Mesendoderm (in vitro differentiated cells): ENCODE results near the gene TCAIM.

Experiments used
- DNase-seq: peaks from one replicate; pipeline ENCODE4 v3.0.0; 2013
- H2AK5ac ChIP-seq: 2 replicates; pipeline ENCODE4 v1.6.1; 2013; ENCODE audit warnings: low read length, inconsistent platforms
- H2BK120ac ChIP-seq: 2 replicates; pipeline ENCODE4 v1.6.1; 2013; ENCODE audit warnings: low read depth, mild to moderate bottlenecking, low read length, moderate library complexity, mixed read lengths
- H2BK15ac ChIP-seq: replicated peaks from 2 replicates; pipeline ENCODE4 v1.6.1; 2013; ENCODE audit warnings: low read depth, mild to moderate bottlenecking, moderate library complexity
- H2BK5ac ChIP-seq: 2 replicates; pipeline ENCODE4 v1.6.1; 2013; ENCODE audit warnings: low read length, inconsistent platforms
- H3K18ac ChIP-seq: 2 replicates; pipeline ENCODE4 v1.6.1; 2013; ENCODE audit warnings: mild to moderate bottlenecking, low read length, mixed read lengths
- H3K23ac ChIP-seq: one replicate; pipeline ENCODE4 v1.6.1; 2013; ENCODE audit warnings: low read length
- H3K27ac ChIP-seq: 2 replicates; pipeline ENCODE4 v1.5.1; 2013; ENCODE audit warnings: low read depth, mild to moderate bottlenecking, inconsistent platforms, low read length, moderate library complexity
- H3K27me3 ChIP-seq: 2 replicates; pipeline ENCODE4 v1.6.1; 2013; ENCODE audit warnings: low read length, control low read depth, mild to moderate bottlenecking, inconsistent platforms; ENCODE audit not compliant: insufficient read depth, poor library complexity
- H3K36me3 ChIP-seq: 2 replicates; pipeline ENCODE4 v1.6.1; 2013; ENCODE audit warnings: low read length, inconsistent platforms; ENCODE audit not compliant: control insufficient read depth, insufficient read depth
- H3K4ac ChIP-seq: one replicate; pipeline ENCODE4 v1.6.1; 2013; ENCODE audit warnings: low read depth, mild to moderate bottlenecking, low read length, moderate library complexity
- H3K4me1 ChIP-seq: 2 replicates; pipeline ENCODE4 v1.6.1; 2013; ENCODE audit warnings: low read depth, low read length, inconsistent platforms; ENCODE audit not compliant: control insufficient read depth
- H3K4me2 ChIP-seq: 2 replicates; pipeline ENCODE4 v1.6.1; 2013; ENCODE audit warnings: low read length
- H3K4me3 ChIP-seq: 2 replicates; pipeline ENCODE4 v1.5.1; 2013; ENCODE audit warnings: mild to moderate bottlenecking, low read length
- H3K56ac ChIP-seq: one replicate; pipeline ENCODE4 v1.6.1; 2013; ENCODE audit warnings: low read length
- H3K79me1 ChIP-seq: 2 replicates; pipeline ENCODE4 v1.6.1; 2013; ENCODE audit warnings: low read length, inconsistent platforms
- H3K79me2 ChIP-seq: 2 replicates; pipeline ENCODE4 v1.6.1; 2013; ENCODE audit warnings: mild to moderate bottlenecking, low read length; ENCODE audit not compliant: control insufficient read depth, insufficient read depth
- H3K9ac ChIP-seq: 2 replicates; pipeline ENCODE4 v1.6.1; 2013; ENCODE audit warnings: low read length, inconsistent platforms
- H4K5ac ChIP-seq: one replicate; pipeline ENCODE4 v1.6.1; 2013; ENCODE audit warnings: low read length
- H4K8ac ChIP-seq: one replicate; pipeline ENCODE4 v1.6.1; 2013; ENCODE audit warnings: low read depth, mild to moderate bottlenecking, control low read depth, low read length, moderate library complexity
- WGBS: extraction: QIAGEN DNeasy Blood & Tissue Kit; methylation state at CpG from one replicate; pipeline ENCODE4 v1.1.7; 2013; ENCODE audit warnings: low lambda C conversion rate, missing lambda C conversion rate; ENCODE audit not compliant: insufficient coverage; ENCODE audit errors: extremely low coverage; 5-methylcytosine and 5-hydroxymethylcytosine counted together

TCAIM gene

GRCh38 chr3:44451441-44451840, 112.9 kb downstream of the TCAIM start:
- H3K27me3 ChIP-seq = no peaks in the 10 kb centered on the region
- H2AK5ac ChIP-seq = no peak overlapping the region
- H3K4me3 ChIP-seq = no peak overlapping the region
- no peak overlapping the region for H3K18ac ChIP-seq
- WGBS = no CpG with 5 or more reads among the region's 3 CpGs
- H3K23ac ChIP-seq = no peak overlapping the region
- peaks cover 2% of the 10 kb centered on the region for H3K79me1 ChIP-seq
- no peak for DNase-seq
- H3K56ac ChIP-seq = no peak overlapping the region
- H3K9ac ChIP-seq = no peak overlapping the region
- no peak overlapping the region for H4K8ac ChIP-seq
- no peaks in the 10 kb centered on the region for H3K4me1 ChIP-seq
- H2BK15ac ChIP-seq = no peak overlapping the region
- H2BK120ac ChIP-seq = no peak overlapping the region
- H3K27ac ChIP-seq = no peak overlapping the region
- H3K4ac ChIP-seq = no peak overlapping the region
- H3K4me2 ChIP-seq = no peak overlapping the region
- H4K5ac ChIP-seq = no peak overlapping the region
- H2BK5ac ChIP-seq = no peak overlapping the region
- no peaks in the 10 kb centered on the region for H3K79me2 ChIP-seq
- H3K36me3 ChIP-seq = peaks cover 21% of the 10 kb centered on the region

GRCh38 chr3:44454258-44454657, 115.7 kb downstream of the TCAIM start:
- Histone ChIP-seq H2BK120ac (no peak overlapping the region), H3K56ac (no peak overlapping the region), H2BK5ac (no peak overlapping the region), H4K8ac (no peak overlapping the region), H3K36me3 (peaks cover 9% of the 10 kb centered on the region), H3K27me3 (no peaks in the 10 kb centered on the region), H3K4me3 (no peak overlapping the region), H2BK15ac (no peak overlapping the region), H3K4ac (no peak overlapping the region), H3K79me2 (no peaks in the 10 kb centered on the region), H3K9ac (no peak overlapping the region), H3K79me1 (peaks cover 3% of the 10 kb centered on the region), H4K5ac (no peak overlapping the region), H3K4me2 (no peak overlapping the region), H2AK5ac (no peak overlapping the region), H3K18ac (no peak overlapping the region), H3K27ac (no peak overlapping the region), H3K4me1 (no peaks in the 10 kb centered on the region), H3K23ac (no peak overlapping the region)
- WGBS = no CpG with 5 or more reads among the region's 4 CpGs
- DNase-seq = no peak

DNA sequence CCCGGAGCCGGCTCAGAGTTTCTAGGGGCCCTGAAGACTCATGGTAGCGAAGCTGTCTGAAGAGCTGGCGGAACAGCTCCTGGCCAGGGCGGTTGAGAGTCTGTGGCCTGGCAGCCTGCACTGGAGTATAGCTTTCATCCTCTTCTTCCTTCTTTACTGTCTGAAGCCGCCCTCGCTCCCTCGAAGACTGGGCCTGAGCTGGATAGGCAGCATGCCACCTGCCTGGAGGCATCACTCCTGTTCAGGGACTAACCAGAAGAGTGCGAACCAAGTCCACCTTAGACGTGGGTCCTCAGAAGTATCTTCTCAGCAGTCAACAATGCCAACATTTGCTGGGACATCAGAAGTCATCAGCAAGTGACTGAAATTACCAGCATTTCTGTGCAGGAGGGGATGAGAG, 116.8 kb downstream of the TCAIM start:
- Histone ChIP-seq H3K79me2 (no peaks in the 10 kb centered on the region), H2BK15ac (no peak overlapping the region), H3K9ac (no peak overlapping the region), H3K27ac (no peak overlapping the region), H3K23ac (no peak overlapping the region), H2BK120ac (no peak overlapping the region), H4K5ac (no peak overlapping the region), H3K56ac (no peak overlapping the region), H3K36me3 (peaks cover 7% of the 10 kb centered on the region), H3K4me3 (no peak overlapping the region), H2AK5ac (no peak overlapping the region), H3K4me1 (no peaks in the 10 kb centered on the region), H3K4me2 (no peak overlapping the region), H4K8ac (no peak overlapping the region), H3K18ac (no peak overlapping the region), H3K4ac (no peak overlapping the region), H3K79me1 (peaks cover 3% of the 10 kb centered on the region), H3K27me3 (no peaks in the 10 kb centered on the region), H2BK5ac (no peak overlapping the region)
- DNase-seq = no peak
- no CpG with 5 or more reads among the region's 10 CpGs for WGBS
